ENCODE measurements around the gene PAK6. TPM values are rescaled to one million over a fixed set of nuclear protein-coding genes. Genes with fewer than 3 reads are reported as not detected.

PAK6 gene
- total and polyA plus RNA-seq, 2 experiments from 2014 or later, result 2.6 to 2.7 TPM

- Histone ChIP-seq H3K36me3 (replicated peaks; ENCODE audit: insufficient read depth, low read depth) (no peaks in the 10 kb centered on the region), H3K4me1 (ENCODE audit: insufficient read depth) (peaks cover 11% of the 10 kb centered on the region), H2AFZ (no peak overlapping the region), H3K9me2 (replicated peaks; ENCODE audit: insufficient read depth) (no peaks in the 10 kb centered on the region), H4K20me1 (ENCODE audit: insufficient read depth, poor library complexity, severe bottlenecking) (no peaks in the 10 kb centered on the region), H3K4me2 (no peak overlapping the region), H3K27ac (peak overlapping the region; percentile 10), H3K9me3 (ENCODE audit: low read depth) (no peaks in the 10 kb centered on the region), H3K4me3 (no peak overlapping the region), H3K27me3 (no peaks in the 10 kb centered on the region), H3K79me2 (no peaks in the 10 kb centered on the region)
- no peak for DNase-seq (ENCODE audit: low spot score)
- 65% methylated on average over 12 of the region's 12 CpGs for WGBS (ENCODE audit: low lambda C conversion rate, missing lambda C conversion rate)
- TF ChIP-seq CTCF (IDR thresholded peaks at IDR 0.05; ENCODE audit: poor library complexity) (no peak), EZH2 (IDR thresholded peaks at IDR 0.05; ENCODE audit: borderline replicate concordance) (no peak), EZH2phosphoT487 (IDR thresholded peaks at IDR 0.05; ENCODE audit: low read depth, severe bottlenecking, unreplicated experiment) (no peak)
These were observed 24.3 kb downstream of the PAK6 start for GRCh38 chr15:40263024-40263754.

DNA sequence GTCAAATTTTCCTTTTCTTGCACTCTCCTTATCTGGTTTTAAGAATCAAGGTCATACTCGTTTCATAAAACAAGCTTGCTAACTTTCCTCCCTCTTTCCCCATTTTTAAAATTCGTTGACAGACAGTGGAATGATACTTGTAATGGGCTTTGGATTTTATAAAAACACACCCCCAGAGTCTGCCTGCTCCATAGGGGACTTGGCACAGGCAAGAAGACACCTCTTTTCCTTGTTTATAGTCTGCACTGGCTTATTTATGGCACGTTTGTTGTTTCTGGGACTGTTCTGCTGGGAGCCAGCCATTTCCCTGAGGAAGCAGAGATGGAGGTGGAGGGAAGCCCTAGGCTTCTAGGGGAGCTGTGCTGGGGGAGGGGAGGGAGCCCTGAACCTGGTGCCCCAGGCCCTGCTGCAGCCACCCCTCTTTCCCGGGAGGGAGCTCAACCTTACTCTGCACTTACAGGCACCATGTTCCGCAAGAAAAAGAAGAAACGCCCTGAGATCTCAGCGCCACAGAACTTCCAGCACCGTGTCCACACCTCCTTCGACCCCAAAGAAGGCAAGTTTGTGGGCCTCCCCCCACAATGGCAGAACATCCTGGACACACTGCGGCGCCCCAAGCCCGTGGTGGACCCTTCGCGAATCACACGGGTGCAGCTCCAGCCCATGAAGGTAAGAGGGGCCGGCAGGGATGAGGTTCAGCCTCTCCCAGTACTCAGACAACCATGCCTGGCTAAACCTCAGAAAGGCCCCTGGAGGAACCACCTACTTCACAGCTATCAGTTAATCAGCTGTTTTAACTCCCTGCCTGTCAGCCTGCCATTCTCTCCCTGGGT is 25.7 kb downstream of the PAK6 start:
- Histone ChIP-seq H3K9me2 (replicated peaks; ENCODE audit: insufficient read depth) (no peaks in the 10 kb centered on the region), H2AFZ (no peak overlapping the region), H3K36me3 (replicated peaks; ENCODE audit: insufficient read depth, low read depth) (no peaks in the 10 kb centered on the region), H3K4me2 (no peak overlapping the region), H4K20me1 (ENCODE audit: insufficient read depth, poor library complexity, severe bottlenecking) (no peaks in the 10 kb centered on the region), H3K79me2 (no peaks in the 10 kb centered on the region), H3K4me1 (ENCODE audit: insufficient read depth) (peaks cover 11% of the 10 kb centered on the region), H3K4me3 (no peak overlapping the region), H3K9me3 (ENCODE audit: low read depth) (no peaks in the 10 kb centered on the region), H3K27me3 (no peaks in the 10 kb centered on the region), H3K27ac (no peak overlapping the region)
- 86% methylated on average over 16 of the region's 16 CpGs for WGBS (ENCODE audit: low lambda C conversion rate, missing lambda C conversion rate)
- no peak for DNase-seq (ENCODE audit: low spot score)
- TF ChIP-seq EZH2 (IDR thresholded peaks at IDR 0.05; ENCODE audit: borderline replicate concordance) (no peak), CTCF (IDR thresholded peaks at IDR 0.05; ENCODE audit: poor library complexity) (no peak), EZH2phosphoT487 (IDR thresholded peaks at IDR 0.05; ENCODE audit: low read depth, severe bottlenecking, unreplicated experiment) (no peak)

- no peaks in the 10 kb centered on the region for H3K36me3 ChIP-seq (replicated peaks; ENCODE audit: insufficient read depth, low read depth)
- WGBS (ENCODE audit: low lambda C conversion rate, missing lambda C conversion rate), result 84% methylated on average over 10 of the region's 10 CpGs
- TF ChIP-seq CTCF (IDR thresholded peaks at IDR 0.05; ENCODE audit: poor library complexity) (no peak), EZH2phosphoT487 (IDR thresholded peaks at IDR 0.05; ENCODE audit: low read depth, severe bottlenecking, unreplicated experiment) (no peak), EZH2 (IDR thresholded peaks at IDR 0.05; ENCODE audit: borderline replicate concordance) (no peak)
- no peak overlapping the region for H3K4me3 ChIP-seq
- no peak overlapping the region for H3K27ac ChIP-seq
- H3K79me2 ChIP-seq, result no peaks in the 10 kb centered on the region
- no peak for DNase-seq (ENCODE audit: low spot score)
- no peaks in the 10 kb centered on the region for H3K9me3 ChIP-seq (ENCODE audit: low read depth)
- H2AFZ ChIP-seq, result no peak overlapping the region
- H3K9me2 ChIP-seq (replicated peaks; ENCODE audit: insufficient read depth), result no peaks in the 10 kb centered on the region
- no peaks in the 10 kb centered on the region for H3K27me3 ChIP-seq
- no peak overlapping the region for H3K4me2 ChIP-seq
- H3K4me1 ChIP-seq (ENCODE audit: insufficient read depth), result peaks cover 11% of the 10 kb centered on the region
- no peaks in the 10 kb centered on the region for H4K20me1 ChIP-seq (ENCODE audit: insufficient read depth, poor library complexity, severe bottlenecking)
These were observed 26.5 kb downstream of the PAK6 start for GRCh38 chr15:40265355-40265754.

All from hepatocyte (in vitro differentiated cells).